ENCODE results near the gene RAB26. TPM values are rescaled to one million over a fixed set of nuclear protein-coding genes. Genes with fewer than 3 reads are reported as not detected.
A peak's percentile ranks its signal among the peaks of the same experiment; 100 is the strongest.

The RAB26 gene
- total and polyA plus RNA-seq, 2 experiments from 2014 or later: 0.71 TPM; not detected in 1

DNA sequence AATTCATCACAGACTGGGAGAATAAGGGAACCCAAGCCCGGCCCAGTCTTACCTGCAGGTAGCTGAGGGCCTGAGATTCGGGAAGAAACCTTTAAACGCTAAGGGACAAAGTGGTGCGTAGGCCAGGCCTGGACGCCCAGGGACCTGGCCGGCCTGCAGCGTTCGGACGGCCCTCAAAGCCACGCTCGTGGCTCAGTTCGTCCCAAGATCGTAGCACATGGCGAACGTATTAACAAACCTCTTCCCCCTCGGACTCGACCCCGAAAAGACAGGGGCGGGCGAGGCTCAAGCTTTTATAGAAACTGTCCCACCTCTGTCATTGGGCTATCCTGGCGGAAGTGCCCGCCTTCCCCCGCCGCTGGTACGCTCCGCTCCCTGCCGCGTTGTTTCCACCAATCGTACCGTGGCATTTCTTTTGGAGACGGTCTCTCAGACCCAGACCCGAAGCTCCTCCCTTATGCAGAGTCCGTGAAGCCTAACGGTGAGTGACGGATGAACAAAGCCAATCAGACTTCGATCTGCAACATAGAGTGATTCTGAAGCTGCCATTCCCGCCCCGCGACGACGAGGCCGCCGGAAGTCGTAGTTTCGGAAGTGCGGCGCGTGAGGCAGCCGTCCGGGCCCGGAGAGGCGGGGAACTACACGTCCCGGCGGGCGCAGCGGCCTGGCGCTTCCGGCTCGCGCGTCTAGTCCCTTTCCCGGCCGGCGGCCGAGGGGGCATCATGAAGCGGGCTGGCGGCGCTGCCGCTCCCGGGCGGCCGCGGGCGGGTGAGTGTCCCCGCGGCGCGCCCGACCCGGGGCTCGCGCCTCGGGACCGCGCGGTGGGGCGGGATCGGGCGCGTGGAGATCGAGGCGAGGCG, 6.9 kb downstream of the RAB26 start, which contains the start of gene TRAF7:
TRAF7 (plus strand) TSS at position 692 of the 860 bp plus-strand sequence. CDS start 8,139 bp downstream, outside the sequence.
- H4K20me1 ChIP-seq (ENCODE audit: insufficient read depth): peaks cover 25% of the 10 kb centered on the region; the same call in 1 of the 2 replicates
- peaks cover 86% of the 10 kb centered on the region for H3K79me2 ChIP-seq (ENCODE audit: insufficient read depth)
- peak within 1 kb of the TSS; percentile 96 for H3K4me2 ChIP-seq (ENCODE audit: unreplicated experiment)
- in situ Hi-C loops (cut with MboI): no loop called here
- H3F3A ChIP-seq (ENCODE audit: insufficient read depth): peaks cover 42% of the 10 kb centered on the region
- no peaks in the 10 kb centered on the region for H3K27me3 ChIP-seq (replicated peaks; ENCODE audit: insufficient read depth)
- H3K4me1 ChIP-seq (ENCODE audit: insufficient read depth): peaks cover 40% of the 10 kb centered on the region
- peak within 1 kb of the TSS; percentile 99 for H3K4me3 ChIP-seq
- H2AFZ ChIP-seq: 0 out of 2 replicates have a peak within 1 kb of the TSS, but pooled peaks have one; percentile 10
- H3K9me3 ChIP-seq (ENCODE audit: low read depth): no peaks in the 10 kb centered on the region
- H3K9me2 ChIP-seq (ENCODE audit: insufficient read depth): no peaks in the 10 kb centered on the region
- DNase-seq: peak; percentile 100
- H3K27ac ChIP-seq: peak within 1 kb of the TSS; percentile 67
- no peak for TF ChIP-seq EZH2 (IDR thresholded peaks at IDR 0.05; ENCODE audit: insufficient read depth, poor library complexity, severe bottlenecking)
- TF ChIP-seq EZH2phosphoT487 (IDR thresholded peaks at IDR 0.05; ENCODE audit: insufficient read depth, low read depth): no peak
- H3K36me3 ChIP-seq (ENCODE audit: low read depth): peaks cover 8% of the 10 kb centered on the region; the same call in 1 of the 2 replicates
- 1% methylated on average over 64 to 80 of the region's 94 CpGs for WGBS, 2 experiments (ENCODE audit: low coverage in 1 of 2, low lambda C conversion rate in 2 of 2, missing lambda C conversion rate in 2 of 2)
- peak within 1 kb of the TSS; percentile 95 for H3K9ac ChIP-seq

DNA sequence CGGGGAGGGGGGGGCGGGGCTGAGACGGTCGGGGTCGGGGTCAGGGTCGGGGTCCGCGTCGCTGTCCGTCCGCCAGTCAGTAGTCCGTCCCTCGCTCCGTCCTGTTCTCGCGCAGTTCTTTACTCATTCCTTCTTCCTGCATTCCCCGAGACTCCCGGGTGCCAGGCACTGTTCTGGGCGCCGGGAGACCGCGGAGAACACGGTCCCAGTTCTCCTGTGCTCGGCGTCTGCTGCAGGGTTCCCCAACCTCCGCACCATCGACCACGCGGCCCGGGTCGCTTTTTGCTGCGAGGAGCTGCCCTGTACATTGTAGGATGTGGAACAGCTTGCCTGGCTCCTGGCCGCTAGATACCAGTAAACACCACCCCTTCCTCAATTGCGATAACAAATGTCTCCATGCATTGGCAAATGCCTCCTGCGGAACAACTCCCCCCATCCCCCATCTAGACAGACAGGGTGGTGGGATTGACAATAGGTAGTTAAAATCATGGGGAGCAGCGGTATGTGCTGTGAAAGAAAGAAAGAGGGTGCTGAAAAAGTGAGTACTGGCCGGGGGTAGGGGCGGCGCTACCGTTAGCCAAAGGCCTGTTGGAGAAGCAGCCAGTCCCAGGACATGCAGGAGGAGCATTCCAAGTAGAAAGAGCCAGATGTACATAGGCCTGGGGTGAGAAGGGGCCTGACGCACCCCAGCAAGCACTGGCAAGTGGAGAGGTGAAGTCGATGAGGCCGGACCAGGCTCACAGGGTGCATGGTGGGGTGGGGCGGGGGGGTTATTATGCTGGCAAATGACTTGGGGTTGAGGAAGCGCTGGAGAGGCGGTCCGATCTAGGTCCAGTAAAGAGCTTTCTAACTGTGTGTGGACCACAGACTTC, 7.8 kb downstream of the RAB26 start:
- H3K4me2 ChIP-seq (ENCODE audit: unreplicated experiment): peak overlapping the region; percentile 96
- 2 to 3% methylated on average over 29 to 44 of the region's 47 CpGs for WGBS, 2 experiments (ENCODE audit: low coverage in 1 of 2, low lambda C conversion rate in 2 of 2, missing lambda C conversion rate in 2 of 2)
- peaks cover 8% of the 10 kb centered on the region; the same call in 1 of the 2 replicates for H3K36me3 ChIP-seq (ENCODE audit: low read depth)
- H3K9ac ChIP-seq: peak overlapping the region; percentile 89
- no peaks in the 10 kb centered on the region for H3K9me2 ChIP-seq (ENCODE audit: insufficient read depth)
- TF ChIP-seq EZH2phosphoT487 (IDR thresholded peaks at IDR 0.05; ENCODE audit: insufficient read depth, low read depth): no peak
- no peak for TF ChIP-seq EZH2 (IDR thresholded peaks at IDR 0.05; ENCODE audit: insufficient read depth, poor library complexity, severe bottlenecking)
- no peaks in the 10 kb centered on the region for H3K9me3 ChIP-seq (ENCODE audit: low read depth)
- peak overlapping the region; percentile 67 for H3K27ac ChIP-seq
- no peaks in the 10 kb centered on the region for H3K27me3 ChIP-seq (replicated peaks; ENCODE audit: insufficient read depth)
- H4K20me1 ChIP-seq (ENCODE audit: insufficient read depth): peaks cover 25% of the 10 kb centered on the region; the same call in 1 of the 2 replicates
- peaks cover 44% of the 10 kb centered on the region for H3K4me1 ChIP-seq (ENCODE audit: insufficient read depth)
- H3K4me3 ChIP-seq: peak overlapping the region; percentile 96
- H3K79me2 ChIP-seq (ENCODE audit: insufficient read depth): peaks cover 80% of the 10 kb centered on the region
- in situ Hi-C loops (cut with MboI): no loop called here
- H2AFZ ChIP-seq: 0 out of 2 replicates have a peak overlapping the region, but pooled peaks have one; percentile 10
- H3F3A ChIP-seq (ENCODE audit: insufficient read depth): peaks cover 33% of the 10 kb centered on the region
- peak; percentile 84 for DNase-seq

DNA sequence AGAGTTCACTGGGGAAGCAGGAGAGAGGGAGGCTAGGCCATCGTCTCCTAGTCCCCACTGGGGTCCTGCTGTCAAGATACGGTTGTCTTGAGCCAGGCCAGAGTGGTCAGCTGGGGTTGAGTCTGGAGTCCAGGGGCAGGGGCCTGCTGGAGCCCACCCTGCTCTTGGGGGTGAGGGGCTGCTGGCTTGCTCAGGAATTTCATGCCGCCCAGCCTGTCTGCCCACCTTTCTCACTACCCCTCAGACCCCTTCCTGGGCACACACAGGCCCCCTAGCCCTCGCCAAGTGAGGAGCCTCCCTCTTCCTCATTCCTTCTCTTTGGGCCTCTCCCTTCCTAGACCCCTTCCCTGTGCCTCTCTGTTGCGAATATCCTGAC, 8.4 kb downstream of the RAB26 start:
- in situ Hi-C loops (cut with MboI): no loop called here
- H3K4me2 ChIP-seq (ENCODE audit: unreplicated experiment): peak overlapping the region; percentile 96
- H3K4me3 ChIP-seq: peak overlapping the region; percentile 96
- peaks cover 82% of the 10 kb centered on the region for H3K79me2 ChIP-seq (ENCODE audit: insufficient read depth)
- no peak for TF ChIP-seq EZH2 (IDR thresholded peaks at IDR 0.05; ENCODE audit: insufficient read depth, poor library complexity, severe bottlenecking)
- TF ChIP-seq EZH2phosphoT487 (IDR thresholded peaks at IDR 0.05; ENCODE audit: insufficient read depth, low read depth): no peak
- H3K9me2 ChIP-seq (ENCODE audit: insufficient read depth): no peaks in the 10 kb centered on the region
- H4K20me1 ChIP-seq (ENCODE audit: insufficient read depth): peaks cover 19% of the 10 kb centered on the region; the same call in 1 of the 2 replicates
- peaks cover 27% of the 10 kb centered on the region for H3F3A ChIP-seq (ENCODE audit: insufficient read depth)
- peaks cover 47% of the 10 kb centered on the region for H3K4me1 ChIP-seq (ENCODE audit: insufficient read depth)
- peak overlapping the region; percentile 89 for H3K9ac ChIP-seq
- no peaks in the 10 kb centered on the region for H3K27me3 ChIP-seq (replicated peaks; ENCODE audit: insufficient read depth)
- H2AFZ ChIP-seq: no peak overlapping the region
- no peak for DNase-seq
- H3K9me3 ChIP-seq (ENCODE audit: low read depth): no peaks in the 10 kb centered on the region
- WGBS, 2 experiments (ENCODE audit: low coverage in 1 of 2, low lambda C conversion rate in 2 of 2, missing lambda C conversion rate in 2 of 2): 39 to 48% methylated on average over 4 to 5 of the region's 5 CpGs
- H3K36me3 ChIP-seq (ENCODE audit: low read depth): peaks cover 6% of the 10 kb centered on the region; the same call in 1 of the 2 replicates
- H3K27ac ChIP-seq: peak overlapping the region; percentile 52
